NCI-H526 (cell line): ENCODE results near the gene NFASC.
A peak's percentile ranks its signal among the peaks of the same experiment; 100 is the strongest.

ENCODE experiments used
- DNase-seq, 2 experiments: peaks; one replicate each; lab custom pipeline; 2025; lab: John Stamatoyannopoulos, UW

The NFASC gene

GRCh38 chr1:205041998-205042910 lies 171.6 kb downstream of the NFASC start:
- no peak for DNase-seq

GRCh38 chr1:205042911-205043806 lies 172.5 kb downstream of the NFASC start, which contains the start of gene CNTN2:
TSS of gene CNTN2 (plus strand) at chr1:205043212. CDS start at chr1:205053186, 9,974 bp downstream.
- peak in 1 of 2 experiments; percentile 21 for DNase-seq

GRCh38 chr1:205043866-205044265 lies 173.2 kb downstream of the NFASC start:
- no peak for DNase-seq

- DNase-seq, result no peak
Measured at GRCh38 chr1:205044741-205045140, 174.1 kb downstream of the NFASC start.

GRCh38 chr1:205045146-205045545 lies 174.5 kb downstream of the NFASC start:
- no peak for DNase-seq

GRCh38 chr1:205046870-205047269 lies 176.2 kb downstream of the NFASC start:
- DNase-seq, result no peak

- DNase-seq, result no peak
Measured at GRCh38 chr1:205047764-205048231, 177.1 kb downstream of the NFASC start.

- DNase-seq, result no peak
Measured at GRCh38 chr1:205048382-205048781, 177.7 kb downstream of the NFASC start.

- no peak for DNase-seq
Measured at GRCh38 chr1:205049479-205049878, 178.8 kb downstream of the NFASC start.

- DNase-seq, result no peak
Measured at GRCh38 chr1:205052690-205053089, 182.0 kb downstream of the NFASC start.

- DNase-seq, result no peak
Measured at GRCh38 chr1:205053296-205053695, 182.6 kb downstream of the NFASC start.

- DNase-seq, result no peak
Measured at GRCh38 chr1:205054013-205054412, 183.4 kb downstream of the NFASC start.

- no peak for DNase-seq
Measured at GRCh38 chr1:205056188-205056611, 185.5 kb downstream of the NFASC start.

GRCh38 chr1:205056956-205057568 lies 186.4 kb downstream of the NFASC start:
- DNase-seq, result no peak

- DNase-seq, result peak in 1 of 2 experiments; percentile 17
Measured at GRCh38 chr1:205057808-205058575, 187.3 kb downstream of the NFASC start.

- DNase-seq, result no peak
Measured at GRCh38 chr1:205058853-205059252, 188.2 kb downstream of the NFASC start.

GRCh38 chr1:205059660-205060059 lies 189.0 kb downstream of the NFASC start:
- no peak for DNase-seq

GRCh38 chr1:205060746-205061145 lies 190.1 kb downstream of the NFASC start:
- no peak for DNase-seq

- DNase-seq, result no peak
Measured at GRCh38 chr1:205061227-205061626, 190.6 kb downstream of the NFASC start.

GRCh38 chr1:205061665-205062069 lies 191.0 kb downstream of the NFASC start:
- DNase-seq, result peak; percentile 14 to 81

- no peak for DNase-seq
Measured at GRCh38 chr1:205062319-205062718, 191.7 kb downstream of the NFASC start.
